ENCODE results near the gene BACH2.

DNA sequence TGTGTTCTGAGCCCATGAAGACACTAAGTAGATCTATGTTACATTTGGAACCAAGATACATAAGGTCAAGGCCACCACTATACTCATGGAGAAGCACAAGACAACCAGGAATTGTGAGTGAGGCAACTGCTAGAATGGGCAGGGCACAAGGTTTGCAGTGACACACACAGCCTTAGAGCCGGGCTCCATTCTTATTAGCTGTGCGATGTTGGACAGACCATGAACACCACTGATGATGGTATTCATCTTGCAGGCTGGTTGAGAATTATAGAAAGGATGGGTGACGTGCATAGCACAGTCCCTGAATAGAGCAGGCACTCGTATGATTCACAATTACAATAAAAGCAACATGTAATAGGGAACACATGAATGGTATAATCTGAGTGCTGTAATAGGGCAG, 229.9 kb downstream of the BACH2 start:
- TF ChIP-seq NBN (IDR thresholded peaks at IDR 0.05) (no peak), HDAC2 (IDR thresholded peaks at IDR 0.05) (no peak), EP300 (IDR thresholded peaks at IDR 0.05; ENCODE audit: borderline replicate concordance in 1 of 2, control insufficient read depth in 1 of 2, low read depth in 2 of 2, low read length in 2 of 2) (no peak), ESRRA (IDR thresholded peaks at IDR 0.05; ENCODE audit: low read length) (no peak), ZNF207 (IDR thresholded peaks at IDR 0.05; ENCODE audit: borderline replicate concordance) (no peak), NR2C2 (IDR thresholded peaks at IDR 0.05; ENCODE audit: borderline replicate concordance, control insufficient read depth, insufficient read length, low read depth) (no peak), EZH2 (IDR thresholded peaks at IDR 0.05; ENCODE audit: borderline replicate concordance, control insufficient read depth, low read depth, low read length) (no peak), CHD2 (IDR thresholded peaks at IDR 0.05; ENCODE audit: borderline replicate concordance, low read depth, low read length) (no peak), SIX5 (IDR thresholded peaks at IDR 0.05; ENCODE audit: low read depth, low read length, severe bottlenecking) (no peak), FOS (IDR thresholded peaks at IDR 0.05; ENCODE audit: borderline replicate concordance, extremely low read depth, insufficient read length) (no peak), MYB (IDR thresholded peaks at IDR 0.05; ENCODE audit: borderline replicate concordance, low read depth, low read length) (no peak), POLR2A (IDR thresholded peaks at IDR 0.05; ENCODE audit: low read depth, low read length) (no peak), JUND (IDR thresholded peaks at IDR 0.05; ENCODE audit: low read depth, low read length) (no peak)
- TF ChIP-seq, protein P1, sequence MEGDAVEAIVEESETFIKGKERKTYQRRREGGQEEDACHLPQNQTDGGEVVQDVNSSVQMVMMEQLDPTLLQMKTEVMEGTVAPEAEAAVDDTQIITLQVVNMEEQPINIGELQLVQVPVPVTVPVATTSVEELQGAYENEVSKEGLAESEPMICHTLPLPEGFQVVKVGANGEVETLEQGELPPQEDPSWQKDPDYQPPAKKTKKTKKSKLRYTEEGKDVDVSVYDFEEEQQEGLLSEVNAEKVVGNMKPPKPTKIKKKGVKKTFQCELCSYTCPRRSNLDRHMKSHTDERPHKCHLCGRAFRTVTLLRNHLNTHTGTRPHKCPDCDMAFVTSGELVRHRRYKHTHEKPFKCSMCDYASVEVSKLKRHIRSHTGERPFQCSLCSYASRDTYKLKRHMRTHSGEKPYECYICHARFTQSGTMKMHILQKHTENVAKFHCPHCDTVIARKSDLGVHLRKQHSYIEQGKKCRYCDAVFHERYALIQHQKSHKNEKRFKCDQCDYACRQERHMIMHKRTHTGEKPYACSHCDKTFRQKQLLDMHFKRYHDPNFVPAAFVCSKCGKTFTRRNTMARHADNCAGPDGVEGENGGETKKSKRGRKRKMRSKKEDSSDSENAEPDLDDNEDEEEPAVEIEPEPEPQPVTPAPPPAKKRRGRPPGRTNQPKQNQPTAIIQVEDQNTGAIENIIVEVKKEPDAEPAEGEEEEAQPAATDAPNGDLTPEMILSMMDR (IDR thresholded peaks at IDR 0.05 in 2 of 3, conservative IDR thresholded peaks at IDR 0.05 in 1 of 3; ENCODE audit: control insufficient read depth in 2 of 3, extremely low read depth in 1 of 3, insufficient read depth in 1 of 3, low read depth in 3 of 3, low read length in 3 of 3) = no peak
